K562 (cell line): ENCODE measurements around the gene TMEM260. TPM values are rescaled to one million over a fixed set of nuclear protein-coding genes. Genes with fewer than 3 reads are reported as not detected.

Source experiments
- ATAC-seq: fragments of 200-7000 bp; cut with Tn5 transposase; 3 replicates; pipeline ENCODE4 v1.9.1; 2020; ENCODE audit warnings: moderate library complexity
- BruUV-seq: library from RNA; stranded (reverse); fragments of 400-500 nt; replicated peaks from 2 replicates; lab custom pipeline; 2021; lab: Mats Ljungman, UMichigan
- CTCF ChIA-PET: fragments of 300-600 bp; formaldehyde crosslinking; extraction: SDS; loops from one replicate; lab custom pipeline; 2021; ENCODE audit warnings: low intra/inter-chr PET ratio; lab: Yijun Ruan, JAX
- POLR2A ChIA-PET: fragments of 300-600, 350-650 bp; sonication (Branson Sonifier 250); formaldehyde crosslinking; extraction: SDS; loops from one replicate; lab custom pipeline; 2021; ENCODE audit warnings: antibody characterized with exemption, inconsistent platforms; lab: Yijun Ruan, JAX
- DNase-seq, 4 experiments: peaks; one replicate each; pipeline versions ENCODE4 v3.0.0 to v3.0.0-alpha.2; 2011 to 2018; ENCODE audit warnings: low spot score in 3 of 4, mixed read lengths in 3 of 4; ENCODE audit errors: extremely low read depth in 1 of 4
- FAIRE-seq: peaks from 2 replicates; lab custom pipeline; 2011; peaks lifted over from hg19 to GRCh38; lab: Jason Lieb, UNC
- H2AFZ ChIP-seq: 2 replicates; pipeline ENCODE4 v1.6.0; 2011; ENCODE audit warnings: low read depth, low read length, control low read depth, inconsistent platforms
- H3K27ac ChIP-seq: fragments of 200-600 bp; 3 replicates; pipeline ENCODE4 v1.8.0; 2011; ENCODE audit warnings: low read depth, mild to moderate bottlenecking, control low read depth, inconsistent platforms, low read length, moderate library complexity, mixed read lengths; ENCODE audit errors: extremely low read depth
- H3K27me3 ChIP-seq, 2 experiments: fragments of 300-600 bp in 1 of 2; 2 replicates in 1 of 2; 3 replicates in 1 of 2; pipeline versions ENCODE4 v1.6.0 to v1.8.0; 2011; ENCODE audit warnings: inconsistent platforms in 2 of 2, low read length in 2 of 2, mild to moderate bottlenecking in 1 of 2, mixed read lengths in 1 of 2, moderate library complexity in 1 of 2; ENCODE audit not compliant: control insufficient read depth in 2 of 2, insufficient read depth in 2 of 2
- H3K36me3 ChIP-seq: fragments of 300-600 bp; 3 replicates; pipeline ENCODE4 v1.8.0; 2011; ENCODE audit warnings: mild to moderate bottlenecking, low read length, inconsistent platforms; ENCODE audit not compliant: control insufficient read depth, insufficient read depth
- H3K4me1 ChIP-seq, 2 experiments: fragments of 200-600 bp in 1 of 2; replicated peaks in 1 of 2; 2 replicates in 1 of 2; 3 replicates in 1 of 2; pipeline versions ENCODE4 v1.5.1 to v1.8.0; 2011; ENCODE audit warnings: inconsistent platforms in 2 of 2, low read length in 2 of 2, mild to moderate bottlenecking in 1 of 2, mixed read lengths in 1 of 2, moderate library complexity in 1 of 2; ENCODE audit not compliant: control insufficient read depth in 2 of 2, insufficient read depth in 2 of 2
- H3K4me2 ChIP-seq: 2 replicates; pipeline ENCODE4 v1.6.1; 2011; ENCODE audit warnings: low read length, control low read depth, inconsistent platforms, mixed read lengths; ENCODE audit not compliant: insufficient read depth
- H3K4me3 ChIP-seq: fragments of 200-600 bp; sonication (generic), shearing (Covaris generic); 2 replicates; pipeline ENCODE4 v1.5.1; 2016; ENCODE audit warnings: control low read depth, inconsistent platforms
- H3K79me2 ChIP-seq: fragments of 200-600 bp; 3 replicates; pipeline ENCODE4 v1.8.0; 2011; ENCODE audit warnings: low read length, inconsistent platforms; ENCODE audit not compliant: control insufficient read depth, insufficient read depth
- H3K9ac ChIP-seq, 2 experiments: 2 replicates each; pipeline versions ENCODE4 v1.6.0 to v1.6.1; 2011; ENCODE audit warnings: low read depth in 2 of 2, low read length in 2 of 2, control low read depth in 1 of 2, inconsistent platforms in 1 of 2, mild to moderate bottlenecking in 1 of 2, mixed read lengths in 1 of 2; ENCODE audit not compliant: insufficient read depth in 1 of 2
- H3K9me1 ChIP-seq: one replicate; pipeline ENCODE4 v1.6.0; 2011; ENCODE audit warnings: inconsistent platforms, mild to moderate bottlenecking, low read length, moderate library complexity; ENCODE audit not compliant: control insufficient read depth, insufficient read depth
- H3K9me3 ChIP-seq: replicated peaks from 2 replicates; pipeline ENCODE4 v1.5.1; 2011; ENCODE audit warnings: low read depth, low read length, inconsistent platforms; ENCODE audit not compliant: control insufficient read depth, insufficient read depth
- H4K20me1 ChIP-seq: replicated peaks from 2 replicates; pipeline ENCODE4 v1.6.1; 2011; ENCODE audit warnings: low read length, inconsistent platforms, mixed read lengths; ENCODE audit not compliant: control insufficient read depth, insufficient read depth
- CC2D1A ChIP-seq: fragments of 450-650 bp; IDR thresholded peaks from 2 replicates; pipeline ENCODE4 v1.6.1; 2017; ENCODE audit warnings: mild to moderate bottlenecking
- DIDO1 ChIP-seq: fragments of 450-650 bp; IDR thresholded peaks from 2 replicates; pipeline ENCODE4 v1.6.1; 2016; ENCODE audit warnings: low read depth, missing biosample characterization, missing genetic modification characterization
- EP300 ChIP-seq: IDR thresholded peaks from 2 replicates; pipeline ENCODE4 v1.6.1; 2012; ENCODE audit warnings: low read length, improper control_type of control experiment
- FOXJ2 ChIP-seq: fragments of 200-800 bp; sonication (Bioruptor generic); IDR thresholded peaks from 2 replicates; pipeline ENCODE4 v1.6.1; 2016; ENCODE audit warnings: missing genetic modification characterization, missing compliant biosample characterization
- HCFC1 ChIP-seq: IDR thresholded peaks from 2 replicates; pipeline ENCODE4 v1.6.1; 2012; ENCODE audit warnings: low read depth, low read length, improper control_type of control experiment
- NCOA2 ChIP-seq, 2 experiments: fragments of 450-650 bp; IDR thresholded peaks; 2 replicates each; pipeline ENCODE4 v1.6.1; 2018; ENCODE audit warnings: mild to moderate bottlenecking in 2 of 2, moderate library complexity in 1 of 2; ENCODE audit not compliant: partially characterized antibody in 2 of 2
- NFRKB ChIP-seq: fragments of 450-650 bp; IDR thresholded peaks from 2 replicates; pipeline ENCODE4 v1.6.1; 2016; ENCODE audit warnings: low read depth
- NR2F6 ChIP-seq: fragments of 450-650 bp; formaldehyde crosslinking; IDR thresholded peaks from 2 replicates; pipeline ENCODE4 v1.4.0; 2020; ENCODE audit warnings: mild to moderate bottlenecking
- PYGO2 ChIP-seq: fragments of 450-650 bp; IDR thresholded peaks from 2 replicates; pipeline ENCODE4 v1.6.1; 2016; ENCODE audit warnings: mild to moderate bottlenecking, missing genetic modification characterization, moderate library complexity, missing compliant biosample characterization
- RCOR1 ChIP-seq, 2 experiments: IDR thresholded peaks; 2 replicates each; pipeline ENCODE4 v1.6.1; 2012; ENCODE audit warnings: low read depth in 2 of 2, low read length in 2 of 2, borderline replicate concordance in 1 of 2, improper control_type of control experiment in 1 of 2
- SREBF1 ChIP-seq: fragments of 150-350 bp; IDR thresholded peaks from 2 replicates; pipeline ENCODE4 v1.6.1; 2014; ENCODE audit warnings: antibody characterized with exemption, low read depth, low read length, borderline replicate concordance
- TRIM24 ChIP-seq, 2 experiments: fragments of 450-650 bp; IDR thresholded peaks; 2 replicates each; pipeline ENCODE4 v1.6.1; 2016
- U2AF1 ChIP-seq: fragments of 200-400 bp; formaldehyde crosslinking; optimal IDR thresholded peaks from 2 replicates; pipeline ENCODE3; 2017; ENCODE audit warnings: mild to moderate bottlenecking, low read depth, low read length, moderate library complexity
- ZFP30 ChIP-seq: fragments of 250-450 bp; sonication (Bioruptor Pico); IDR thresholded peaks from 2 replicates; pipeline ENCODE4 v1.8.0; 2022; ENCODE audit warnings: moderate library complexity, mild to moderate bottlenecking, inconsistent platforms, borderline replicate concordance
- ZNF133 ChIP-seq: fragments of 250-450 bp; sonication (Bioruptor Pico); IDR thresholded peaks from 2 replicates; pipeline ENCODE4 v1.4.0; 2020; ENCODE audit warnings: mild to moderate bottlenecking
- ZNF551 ChIP-seq: fragments of 250-450 bp; sonication (Bioruptor Pico); IDR thresholded peaks from 2 replicates; pipeline ENCODE4 v1.5.0; 2021; ENCODE audit warnings: mild to moderate bottlenecking, moderate library complexity
- WGBS: fragments of 100-300 bp; shearing (Covaris generic); methylation state at CpG from one replicate; pipeline ENCODE4 v1.1.6; 2016; ENCODE audit warnings: low coverage, mixed read lengths; ENCODE audit not compliant: insufficient coverage; ENCODE audit errors: missing lambda C conversion rate; 5-methylcytosine and 5-hydroxymethylcytosine counted together
- in situ Hi-C: fragments of 300-500 bp; cut with MboI; formaldehyde crosslinking; loops from 4 replicates; pipeline ENCODE4 v1.15.0; 2018; ENCODE audit warnings: inconsistent platforms, mixed read lengths
- intact Hi-C: fragments of 100-400 bp; cut with micrococcal nuclease; formaldehyde crosslinking; loops from 2 replicates; pipeline ENCODE4 v1.14.2; 2022
- polyA plus RNA-seq, 8 experiments: library from polyadenylated mRNA; depleted of rRNA in 4 of 8; stranded (reverse) in 5 of 8; unstranded in 3 of 8; fragments of >200 nt; fragmentation: Nextera tagmentation in 2 of 8; fragmentation: Illumina TruSeq in 1 of 8; extraction: Ambion mirVana in 2 of 8; extraction: Trizol in 1 of 8; gene quantifications; 2 replicates each; pipeline versions ENCODE4 v1.2.1 to v1.2.3, GENCODE V29; 2011 to 2014; ENCODE audit warnings: inconsistent platforms in 1 of 8, missing spikeins in 1 of 8
- total RNA-seq, 7 experiments: library from RNA; depleted of rRNA in 6 of 7; stranded (reverse); fragments of >200 nt in 6 of 7; fragmentation: Illumina TruSeq in 2 of 7; extraction: Trizol in 2 of 7; gene quantifications; 2 replicates each; pipeline versions ENCODE4 v1.2.1 to v1.2.3, GENCODE V29; 2011 to 2021; ENCODE audit warnings: low replicate concordance in 1 of 7
- TF ChIP-seq, protein P1 (sequence below): sonication (generic); formaldehyde crosslinking; IDR thresholded peaks from 2 replicates; pipeline ENCODE4 v1.8.1; 2023; ENCODE audit warnings: mild to moderate bottlenecking, missing genetic modification reagents

TMEM260 gene
- total and polyA plus RNA-seq, 9 of the 15 experiments (the other 6 are each of a cell fraction or from before 2014, with no cell fraction given): 2.2 to 9.4 (median 6.0) TPM

DNA sequence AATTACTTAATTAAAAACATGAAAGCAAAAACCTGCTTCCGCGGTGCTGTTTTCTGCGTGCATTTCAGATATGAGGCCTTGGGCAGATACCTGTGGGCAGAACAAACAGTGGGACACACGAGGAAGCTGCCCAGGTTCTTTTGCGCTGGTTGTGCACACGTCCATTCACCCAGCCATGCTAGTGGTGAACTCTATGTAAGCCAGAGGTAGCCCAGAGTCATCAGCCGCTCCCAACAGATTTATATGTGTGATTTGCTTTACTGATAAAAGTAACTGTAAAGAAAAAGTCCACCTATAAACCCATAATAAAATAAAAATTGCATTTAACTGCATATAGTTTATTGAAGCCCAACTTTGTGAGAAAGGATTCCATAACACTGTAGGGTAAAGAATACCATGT is 47.1 kb upstream of the TMEM260 start:
- ATAC-seq (no peak), DNase-seq (no peak), FAIRE-seq (no peak)
- Histone ChIP-seq H3K9me1 (no peaks in the 10 kb centered on the region), H3K36me3 (no peaks in the 10 kb centered on the region), H3K4me3 (no peak overlapping the region), H3K4me1 (no peaks in the 10 kb centered on the region), H3K79me2 (no peaks in the 10 kb centered on the region), H3K27me3 (peaks cover 0 to 8% of the 10 kb centered on the region in 2 experiments; a peak in 1 of 5 replicates), H3K9me3 (no peaks in the 10 kb centered on the region), H3K27ac (no peak overlapping the region), H4K20me1 (no peaks in the 10 kb centered on the region), H3K4me2 (no peak overlapping the region), H3K9ac (no peak overlapping the region), H2AFZ (no peak overlapping the region)
- 0% methylated on average over 7 of the region's 7 CpGs for WGBS
- ChIA-PET CTCF (no interaction called here), POLR2A (interaction anchor here (0.5 kb wide), 1 partner anchor 634 kb away, joined by 3 read pairs; no protein-coding TSS in a partner anchor)
- BruUV-seq: no TSS peak
- in situ Hi-C loops: no loop called here
- TF ChIP-seq NFRKB: no peak
- TF ChIP-seq ZFP30 (CRISPR knock-in tag): no peak
- no peak for TF ChIP-seq SREBF1
- no peak for TF ChIP-seq NR2F6 (CRISPR knock-in tag)
- no peak for TF ChIP-seq NCOA2 (IDR thresholded peaks at IDR 0.05; ENCODE audit: partially characterized antibody in 2 of 2)
- intact Hi-C loops: no loop called here

DNA sequence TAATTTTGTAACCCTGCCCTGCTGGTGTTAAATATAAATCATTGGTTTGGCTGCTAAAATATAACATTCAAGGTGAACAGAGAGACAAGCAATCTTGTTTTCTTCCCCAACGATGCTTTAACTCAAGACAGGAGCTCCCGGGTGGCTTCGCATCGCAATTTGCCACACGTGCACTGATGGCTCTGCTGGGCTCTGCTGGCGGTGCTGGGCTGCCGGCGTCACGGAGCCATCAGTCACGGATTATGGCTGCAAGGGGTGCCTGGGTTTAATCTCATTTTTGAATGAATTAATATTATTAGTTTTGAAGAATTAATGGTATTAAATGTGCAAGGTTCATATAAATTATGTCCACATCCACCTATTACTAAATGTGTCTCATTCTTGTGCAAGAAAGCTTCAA is 44.9 kb upstream of the TMEM260 start:
- ChIA-PET CTCF (no interaction called here), POLR2A (interaction anchor here (0.6 kb wide), 1 partner anchor 688 kb away, joined by 3 read pairs; no protein-coding TSS in a partner anchor)
- no peaks in the 10 kb centered on the region for H3K9me3 ChIP-seq
- ATAC-seq: no peak
- H3K9ac ChIP-seq: no peak overlapping the region
- no peaks in the 10 kb centered on the region for H3K36me3 ChIP-seq
- no peaks in the 10 kb centered on the region for H3K9me1 ChIP-seq
- in situ Hi-C loops (no loop called here), intact Hi-C loops (no loop called here)
- H3K4me2 ChIP-seq: no peak overlapping the region
- no peak for FAIRE-seq
- H3K79me2 ChIP-seq: no peaks in the 10 kb centered on the region
- WGBS: 0% methylated on average over 10 of the region's 10 CpGs
- H3K27me3 ChIP-seq: peaks cover 0 to 8% of the 10 kb centered on the region in 2 experiments; a peak in 1 of 5 replicates
- no peaks in the 10 kb centered on the region for H3K4me1 ChIP-seq
- no peaks in the 10 kb centered on the region for H4K20me1 ChIP-seq
- H2AFZ ChIP-seq: no peak overlapping the region
- DNase-seq: no peak
- no peak overlapping the region for H3K4me3 ChIP-seq
- BruUV-seq: no TSS peak
- H3K27ac ChIP-seq: no peak overlapping the region
- TF ChIP-seq, protein P1, sequence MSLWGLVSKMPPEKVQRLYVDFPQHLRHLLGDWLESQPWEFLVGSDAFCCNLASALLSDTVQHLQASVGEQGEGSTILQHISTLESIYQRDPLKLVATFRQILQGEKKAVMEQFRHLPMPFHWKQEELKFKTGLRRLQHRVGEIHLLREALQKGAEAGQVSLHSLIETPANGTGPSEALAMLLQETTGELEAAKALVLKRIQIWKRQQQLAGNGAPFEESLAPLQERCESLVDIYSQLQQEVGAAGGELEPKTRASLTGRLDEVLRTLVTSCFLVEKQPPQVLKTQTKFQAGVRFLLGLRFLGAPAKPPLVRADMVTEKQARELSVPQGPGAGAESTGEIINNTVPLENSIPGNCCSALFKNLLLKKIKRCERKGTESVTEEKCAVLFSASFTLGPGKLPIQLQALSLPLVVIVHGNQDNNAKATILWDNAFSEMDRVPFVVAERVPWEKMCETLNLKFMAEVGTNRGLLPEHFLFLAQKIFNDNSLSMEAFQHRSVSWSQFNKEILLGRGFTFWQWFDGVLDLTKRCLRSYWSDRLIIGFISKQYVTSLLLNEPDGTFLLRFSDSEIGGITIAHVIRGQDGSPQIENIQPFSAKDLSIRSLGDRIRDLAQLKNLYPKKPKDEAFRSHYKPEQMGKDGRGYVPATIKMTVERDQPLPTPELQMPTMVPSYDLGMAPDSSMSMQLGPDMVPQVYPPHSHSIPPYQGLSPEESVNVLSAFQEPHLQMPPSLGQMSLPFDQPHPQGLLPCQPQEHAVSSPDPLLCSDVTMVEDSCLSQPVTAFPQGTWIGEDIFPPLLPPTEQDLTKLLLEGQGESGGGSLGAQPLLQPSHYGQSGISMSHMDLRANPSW (CRISPR knock-in tag): no peak
- TF ChIP-seq RCOR1 (IDR thresholded peaks at IDR 0.05; ENCODE audit: borderline replicate concordance in 1 of 2, low read depth in 2 of 2, low read length in 2 of 2) (no peak), ZNF133 (CRISPR knock-in tag) (no peak), EP300 (no peak), PYGO2 (tag) (no peak), HCFC1 (no peak), FOXJ2 (tag) (no peak), U2AF1 (no peak), CC2D1A (no peak), TRIM24 (IDR thresholded peaks at IDR 0.05) (no peak), DIDO1 (tag) (no peak), ZNF551 (CRISPR knock-in tag) (no peak)
